ENCODE data around the gene ALG2.
A peak's percentile ranks its signal among the peaks of the same experiment; 100 is the strongest.

The ALG2 gene

DNA sequence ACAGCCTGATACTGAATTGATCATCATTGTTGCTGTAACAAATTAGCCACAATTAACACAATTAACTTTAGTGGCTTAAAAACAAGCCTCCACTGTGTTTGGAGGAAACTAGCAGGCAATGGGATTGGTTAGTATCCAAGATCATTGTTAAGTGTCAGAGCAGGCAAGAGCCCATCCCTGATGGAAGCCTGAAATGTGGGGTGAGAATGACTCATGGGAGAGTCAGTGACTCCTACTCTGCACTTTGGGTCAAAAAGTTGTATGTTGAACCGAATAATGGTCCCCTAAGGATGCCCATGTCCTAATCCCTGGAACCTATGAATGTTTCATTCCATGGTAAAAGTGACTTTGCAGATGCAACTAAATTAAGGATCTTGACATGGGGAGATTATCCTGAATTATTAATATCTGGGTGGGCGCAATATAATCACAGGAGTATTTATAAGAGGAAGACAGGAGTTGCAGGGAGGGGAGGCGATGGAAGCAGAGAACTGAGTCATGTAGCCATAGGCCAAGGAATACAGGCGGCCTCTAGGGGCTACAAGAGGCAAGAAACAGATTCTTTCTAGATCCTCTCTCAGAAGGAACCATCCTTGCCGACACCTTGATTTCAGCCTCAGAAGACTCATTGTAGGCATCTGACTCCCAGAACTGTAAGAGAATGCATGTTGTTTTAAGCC, 28.8 kb downstream of the ALG2 start:
- no peak for DNase-seq (ENCODE audit: low spot score)

- no peak for DNase-seq (ENCODE audit: low spot score)
These were observed 31.0 kb downstream of the ALG2 start for GRCh38 chr9:99190597-99191283.

GRCh38 chr9:99189887-99190596, 31.7 kb downstream of the ALG2 start:
- DNase-seq (ENCODE audit: low spot score), result no peak

GRCh38 chr9:99189186-99189585, 32.6 kb downstream of the ALG2 start:
- no peak for DNase-seq (ENCODE audit: low spot score)

GRCh38 chr9:99187311-99187710, 34.4 kb downstream of the ALG2 start:
- no peak for DNase-seq (ENCODE audit: low spot score)

DNA sequence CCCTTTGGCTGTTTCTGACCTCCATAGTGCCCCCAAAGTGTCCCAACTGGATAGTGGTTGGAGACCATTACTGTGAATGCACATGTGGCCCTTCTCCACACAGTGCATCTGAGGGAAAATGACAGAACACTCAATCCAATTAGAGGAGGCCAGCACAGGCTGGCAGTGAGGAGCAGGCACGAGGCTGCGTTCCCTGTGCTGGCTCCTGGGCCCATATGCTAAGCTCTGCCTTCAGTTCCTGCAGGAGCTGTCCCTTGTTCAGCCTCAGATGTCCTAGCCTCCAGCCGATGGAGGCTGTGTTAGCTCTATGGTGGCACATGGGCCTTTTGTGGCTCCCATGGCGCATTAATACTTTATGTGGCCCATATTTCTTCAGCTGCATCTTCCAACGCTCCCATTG, 35.8 kb downstream of the ALG2 start:
- DNase-seq (ENCODE audit: low spot score), result no peak

DNA sequence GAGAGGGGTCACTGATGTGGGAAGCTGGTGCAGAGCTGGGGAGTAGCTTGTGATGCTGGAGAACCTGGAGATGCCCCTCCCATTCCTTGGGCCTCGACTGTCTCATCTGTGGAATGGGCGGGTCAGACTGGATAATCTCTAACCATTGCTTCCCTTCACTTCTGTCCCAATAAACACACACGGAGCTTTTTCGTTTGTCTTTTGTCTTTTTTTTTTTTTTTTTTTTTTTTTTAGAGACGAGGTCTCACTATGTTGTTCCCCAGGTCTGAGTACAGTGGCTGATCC, 36.5 kb downstream of the ALG2 start:
- no peak for DNase-seq (ENCODE audit: low spot score)

- peak; percentile 95 for DNase-seq (ENCODE audit: low spot score)
These were observed 37.0 kb downstream of the ALG2 start for GRCh38 chr9:99184475-99185347.

GRCh38 chr9:99184110-99184474, 37.6 kb downstream of the ALG2 start:
- no peak for DNase-seq (ENCODE audit: low spot score)

DNA sequence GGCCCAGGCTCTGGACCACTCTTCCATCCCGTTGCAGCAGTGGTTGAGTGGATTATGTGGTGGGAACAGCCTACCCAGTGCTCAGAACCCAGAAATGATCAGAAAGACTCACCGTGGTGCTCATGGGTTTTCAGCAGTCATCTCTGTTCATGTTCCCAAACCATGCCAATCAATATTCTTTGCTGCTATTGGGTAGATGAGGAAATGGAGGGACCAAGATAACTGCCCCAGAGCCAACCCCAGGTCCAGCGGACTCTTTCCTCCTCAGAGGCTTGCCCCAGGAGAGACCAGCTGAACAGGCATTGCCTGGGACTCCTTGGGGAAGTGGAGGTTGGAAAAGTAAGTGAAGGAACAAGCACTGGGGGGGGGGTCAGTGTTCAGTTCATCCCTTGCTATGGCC, 38.1 kb downstream of the ALG2 start:
- DNase-seq (ENCODE audit: low spot score), result no peak

GRCh38 chr9:99182356-99182755, 39.4 kb downstream of the ALG2 start:
- DNase-seq (ENCODE audit: low spot score), result no peak

DNA sequence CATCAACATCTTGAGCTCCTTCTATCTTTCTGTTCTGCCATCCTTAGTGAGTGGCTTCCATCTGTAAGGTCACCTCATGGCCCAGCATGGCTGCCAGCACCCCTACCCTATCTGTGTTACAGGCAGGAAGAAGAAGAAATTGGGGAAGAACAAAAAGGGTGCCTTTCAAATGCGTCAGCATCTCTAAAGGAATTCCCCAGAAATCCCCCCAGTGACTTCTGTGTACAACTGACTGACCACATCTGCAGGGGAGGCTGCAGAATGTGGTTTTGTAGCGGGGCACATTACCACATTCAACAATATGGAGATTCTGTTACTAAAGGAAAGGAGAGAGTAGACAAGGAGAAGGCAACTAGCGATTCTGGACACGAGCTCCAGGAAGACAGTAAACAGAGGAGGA, 40.1 kb downstream of the ALG2 start:
- no peak for DNase-seq (ENCODE audit: low spot score)

DNA sequence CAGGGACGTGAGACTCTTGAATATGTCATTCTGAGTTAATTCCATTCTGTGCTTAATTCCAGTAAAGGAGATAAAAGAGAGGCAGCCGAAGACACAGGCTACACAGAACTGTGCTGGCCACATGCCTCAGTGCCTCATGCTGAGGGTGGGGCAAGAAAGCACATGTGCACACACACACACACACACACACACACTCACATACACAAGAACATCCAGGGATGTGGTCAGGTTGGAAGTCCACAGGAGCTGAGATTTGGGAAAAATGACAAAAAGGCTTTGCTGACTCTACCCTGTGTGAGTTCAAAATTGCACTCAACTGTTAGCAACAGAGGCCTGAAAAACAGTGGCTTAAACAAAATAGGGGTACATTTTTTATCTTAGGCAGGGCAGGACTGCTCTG, 40.5 kb downstream of the ALG2 start:
- no peak for DNase-seq (ENCODE audit: low spot score)

DNA sequence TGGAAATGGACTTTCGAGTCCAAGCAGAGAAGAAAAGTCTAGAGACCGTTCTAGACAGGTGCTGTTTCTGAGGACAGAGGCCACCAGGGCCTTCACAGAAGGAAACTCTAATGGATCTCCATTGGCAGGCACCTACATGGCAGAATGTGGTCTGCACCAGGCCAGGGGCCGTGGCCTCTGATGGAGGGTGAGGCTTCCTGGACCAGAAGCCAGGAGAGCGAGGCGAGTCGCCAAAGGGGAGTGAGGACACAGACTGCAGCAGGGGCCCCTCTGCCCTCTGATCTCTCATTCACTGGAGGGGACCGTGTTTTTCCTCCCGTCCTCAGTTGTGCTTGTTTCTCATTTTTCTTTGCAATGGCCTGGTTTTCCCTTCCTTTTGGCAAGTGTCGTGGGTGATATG, 41.1 kb downstream of the ALG2 start:
- no peak for DNase-seq (ENCODE audit: low spot score)

GRCh38 chr9:99180199-99180598, 41.5 kb downstream of the ALG2 start:
- no peak for DNase-seq (ENCODE audit: low spot score)

- no peak for DNase-seq (ENCODE audit: low spot score)
These were observed 42.5 kb downstream of the ALG2 start for GRCh38 chr9:99178912-99179872.

- DNase-seq (ENCODE audit: low spot score), result no peak
These were observed 44.0 kb downstream of the ALG2 start for GRCh38 chr9:99177576-99178366.

DNA sequence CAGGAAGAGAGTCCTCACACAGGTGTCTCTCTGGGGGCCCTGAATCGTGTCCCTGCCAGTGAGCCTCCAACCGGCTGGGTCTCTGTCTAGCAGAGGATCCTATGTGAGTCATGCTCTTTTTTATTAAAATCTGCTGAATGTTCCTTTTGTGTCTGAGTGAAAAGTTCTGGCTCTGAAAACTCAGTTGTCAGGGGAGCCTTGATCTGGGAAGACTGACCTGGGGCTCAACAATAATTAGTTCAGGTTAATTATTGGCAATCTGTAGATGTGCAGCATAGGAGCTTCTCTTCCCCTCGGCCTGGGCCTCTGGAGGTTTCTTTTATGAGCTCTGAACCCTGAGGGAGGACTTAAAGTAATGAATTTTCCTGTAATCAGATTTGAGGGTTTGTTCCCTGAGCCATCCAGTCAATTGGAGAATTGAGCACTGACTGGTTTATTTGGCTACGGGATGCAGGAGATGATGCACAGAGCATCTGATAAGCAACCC, 45.2 kb downstream of the ALG2 start:
- no peak for DNase-seq (ENCODE audit: low spot score)

DNA sequence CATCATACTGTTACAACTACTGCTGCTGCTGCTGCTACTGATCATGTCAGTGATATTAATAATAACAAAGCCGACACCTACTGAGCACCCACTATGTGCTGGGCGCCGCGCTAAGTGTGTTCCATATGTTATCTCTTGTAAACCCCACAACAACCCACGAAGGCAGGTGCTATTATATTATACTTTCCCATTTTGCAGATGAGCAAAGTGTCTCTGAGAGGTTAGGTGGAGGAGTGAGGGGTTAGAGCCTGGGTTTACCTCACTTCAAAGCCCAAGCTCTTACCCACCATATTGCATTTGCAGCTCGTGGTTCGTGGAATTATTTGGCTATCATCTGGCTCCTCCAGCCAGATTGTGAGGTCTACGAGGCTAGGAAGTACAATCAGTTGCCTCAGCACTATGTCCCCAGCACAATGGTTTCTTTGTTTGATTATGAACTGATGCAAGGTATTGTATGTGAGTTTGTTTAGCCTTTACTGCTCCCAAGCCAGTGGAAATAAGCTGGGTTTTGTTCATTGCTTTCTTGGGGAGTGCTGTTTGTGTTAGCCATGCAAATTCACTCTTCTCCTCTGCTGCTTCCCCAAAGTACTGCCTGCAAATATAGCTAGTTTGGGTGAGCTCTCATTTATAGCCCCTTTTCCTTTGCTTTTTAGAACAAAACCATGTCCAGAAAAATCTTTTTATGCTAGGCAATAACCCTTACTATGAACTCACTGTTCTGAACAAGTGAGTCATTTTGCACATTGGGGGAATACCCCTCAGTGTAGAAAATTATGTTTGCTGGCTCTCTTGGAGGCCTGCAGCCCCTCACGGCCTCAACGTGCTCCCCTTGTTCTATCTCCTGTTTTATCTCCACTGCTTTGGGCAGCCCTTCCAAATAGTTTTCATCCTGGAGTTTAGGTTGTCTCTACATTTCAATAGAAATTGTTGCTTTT, 47.9 kb downstream of the ALG2 start:
- DNase-seq (ENCODE audit: low spot score), result peak; percentile 65
